SK-N-SH (cell line): Measurements from ENCODE around the gene ACTL6A. TPM values are rescaled to one million over a fixed set of nuclear protein-coding genes. Genes with fewer than 3 reads are reported as not detected.

Experiments used
- CTCF ChIA-PET: fragments of 300-600, 350-600 bp; formaldehyde crosslinking; extraction: SDS; loops from one replicate; lab custom pipeline; 2021; lab: Yijun Ruan, JAX
- POLR2A ChIA-PET: fragments of 350-600 bp; sonication (Branson Sonifier 250); formaldehyde crosslinking; extraction: SDS; loops from one replicate; lab custom pipeline; 2020; ENCODE audit warnings: antibody characterized with exemption, inconsistent platforms; lab: Yijun Ruan, JAX
- DNase-seq: peaks from one replicate; pipeline ENCODE4 v3.0.0; 2012
- H2AFZ ChIP-seq: fragments of 200-600 bp; sonication (generic); 2 replicates; pipeline ENCODE4 v1.8.1; 2016; ENCODE audit warnings: antibody characterized with exemption, mild to moderate bottlenecking, low read depth
- H3F3A ChIP-seq: fragments of 200-600 bp; sonication (generic); replicated peaks from 2 replicates; pipeline ENCODE3; 2016; ENCODE audit warnings: antibody characterized with exemption, mild to moderate bottlenecking; ENCODE audit not compliant: insufficient read depth
- H3K27ac ChIP-seq, 2 experiments: fragments of 200-500 bp in 1 of 2; fragments of 200-600 bp in 1 of 2; sonication (Bioruptor generic) in 1 of 2; sonication (generic), shearing (Covaris generic) in 1 of 2; 2 replicates each; pipeline versions ENCODE4 v1.5.1 to v1.6.1; 2014 to 2016; ENCODE audit warnings: low read depth in 2 of 2, inconsistent platforms in 1 of 2, low read length in 1 of 2, mild to moderate bottlenecking in 1 of 2, mixed read lengths in 1 of 2
- H3K27me3 ChIP-seq: fragments of 200-600 bp; sonication (generic), shearing (Covaris generic); 2 replicates; pipeline ENCODE4 v1.6.1; 2016; ENCODE audit warnings: mixed run types; ENCODE audit not compliant: insufficient read depth
- H3K36me3 ChIP-seq, 2 experiments: fragments of 200-500 bp in 1 of 2; fragments of 200-600 bp in 1 of 2; sonication (Bioruptor generic) in 1 of 2; sonication (generic) in 1 of 2; replicated peaks in 1 of 2; 2 replicates each; pipeline versions ENCODE3 to v1.5.1; 2014 to 2016; ENCODE audit warnings: low read length in 1 of 2, mild to moderate bottlenecking in 1 of 2; ENCODE audit not compliant: insufficient read depth in 2 of 2, control insufficient read depth in 1 of 2
- H3K4me1 ChIP-seq, 2 experiments: fragments of 200-500 bp in 1 of 2; fragments of 200-600 bp in 1 of 2; sonication (Bioruptor generic) in 1 of 2; sonication (generic), shearing (Covaris generic) in 1 of 2; 2 replicates each; pipeline versions ENCODE4 v1.5.1 to v1.6.1; 2014 to 2016; ENCODE audit warnings: low read depth in 1 of 2, low read length in 1 of 2, mixed run types in 1 of 2; ENCODE audit not compliant: insufficient read depth in 2 of 2, control insufficient read depth in 1 of 2
- H3K4me2 ChIP-seq: fragments of 200-600 bp; sonication (generic), shearing (Covaris generic); 2 replicates; pipeline ENCODE4 v1.6.1; 2017; ENCODE audit warnings: mixed run types
- H3K4me3 ChIP-seq, 2 experiments: fragments of 200-500 bp in 1 of 2; fragments of 200-600 bp in 1 of 2; sonication (Bioruptor generic) in 1 of 2; sonication (generic), shearing (Covaris generic) in 1 of 2; 2 replicates each; pipeline versions ENCODE4 v1.5.1 to v1.8.1; 2014 to 2016; ENCODE audit warnings: low read depth in 2 of 2, inconsistent platforms in 1 of 2, low read length in 1 of 2, mild to moderate bottlenecking in 1 of 2, mixed read lengths in 1 of 2, moderate library complexity in 1 of 2
- H3K79me2 ChIP-seq: fragments of 200-600 bp; sonication (generic); 2 replicates; pipeline ENCODE4 v1.8.1; 2017; ENCODE audit warnings: mild to moderate bottlenecking; ENCODE audit not compliant: insufficient read depth
- H3K9ac ChIP-seq: fragments of 200-600 bp; sonication (generic); 2 replicates; pipeline ENCODE4 v1.6.1; 2017; ENCODE audit warnings: mixed run types
- H3K9me2 ChIP-seq: fragments of 200-600 bp; sonication (generic); 2 replicates; pipeline ENCODE4 v1.6.1; 2017; ENCODE audit warnings: mixed run types
- H3K9me3 ChIP-seq: fragments of 200-600 bp; sonication (generic); 2 replicates; pipeline ENCODE4 v1.6.1; 2017; ENCODE audit warnings: mixed run types, mild to moderate bottlenecking, moderate library complexity
- H4K20me1 ChIP-seq: fragments of 200-600 bp; sonication (generic); 2 replicates; pipeline ENCODE4 v1.6.1; 2017; ENCODE audit warnings: mild to moderate bottlenecking, mixed run types; ENCODE audit not compliant: insufficient read depth
- CHD2 ChIP-seq: fragments of 150-350 bp; IDR thresholded peaks from 2 replicates; pipeline ENCODE4 v1.6.1; 2018; ENCODE audit warnings: low read length; ENCODE audit not compliant: partially characterized antibody
- EP300 ChIP-seq, 2 experiments: IDR thresholded peaks; 2 replicates each; pipeline versions ENCODE4 v1.4.0 to v1.6.1; 2012; ENCODE audit warnings: borderline replicate concordance in 1 of 2, low read depth in 1 of 2, low read length in 1 of 2
- FOSL2 ChIP-seq: IDR thresholded peaks from 2 replicates; pipeline ENCODE4 v1.4.0; 2012; ENCODE audit warnings: low read depth, mild to moderate bottlenecking, moderate library complexity, borderline replicate concordance
- FOXJ3 ChIP-seq: sonication (generic); formaldehyde crosslinking; IDR thresholded peaks from 2 replicates; pipeline ENCODE4 v1.5.1; 2020; ENCODE audit warnings: mild to moderate bottlenecking, missing genetic modification reagents
- GATA2 ChIP-seq: sonication (generic); formaldehyde crosslinking; IDR thresholded peaks from 2 replicates; pipeline ENCODE4 v1.5.0; 2020; ENCODE audit warnings: mild to moderate bottlenecking, missing genetic modification reagents
- IRF3 ChIP-seq: fragments of 150-350 bp; IDR thresholded peaks from 2 replicates; pipeline ENCODE4 v1.6.1; 2016; ENCODE audit warnings: mild to moderate bottlenecking, low read depth, low read length
- JUND ChIP-seq: IDR thresholded peaks from 2 replicates; pipeline ENCODE4 v1.4.0; 2012
- MEF2A ChIP-seq: IDR thresholded peaks from 2 replicates; pipeline ENCODE4 v1.4.0; 2012; ENCODE audit warnings: low read depth, borderline replicate concordance
- MXI1 ChIP-seq: IDR thresholded peaks from 2 replicates; pipeline ENCODE4 v1.6.1; 2012; ENCODE audit warnings: mild to moderate bottlenecking, low read depth, low read length, improper control_type of control experiment
- NRF1 ChIP-seq: IDR thresholded peaks from 2 replicates; pipeline ENCODE4 v1.6.1; 2012; ENCODE audit warnings: low read depth, mild to moderate bottlenecking, low read length
- POLR2AphosphoS5 ChIP-seq: IDR thresholded peaks from 2 replicates; pipeline ENCODE4 v1.6.1; 2012; ENCODE audit warnings: low read depth, low read length
- RCOR1 ChIP-seq: fragments of 150-350 bp; IDR thresholded peaks from 2 replicates; pipeline ENCODE4 v1.6.1; 2017; ENCODE audit warnings: antibody characterized with exemption, low read length
- TAF1 ChIP-seq: IDR thresholded peaks from 2 replicates; pipeline ENCODE4 v1.6.1; 2012; ENCODE audit warnings: low read depth, mild to moderate bottlenecking, low read length, moderate library complexity, borderline replicate concordance
- USF2 ChIP-seq: fragments of 150-350 bp; IDR thresholded peaks from 2 replicates; pipeline ENCODE4 v1.6.1; 2017; ENCODE audit warnings: antibody characterized with exemption, low read length, low read depth, borderline replicate concordance
- WGBS: methylation state at CpG from one replicate; pipeline ENCODE4 v1.1.6; 2017; ENCODE audit warnings: low lambda C conversion rate; 5-methylcytosine and 5-hydroxymethylcytosine counted together
- polyA plus RNA-seq, 3 experiments: library from polyadenylated mRNA; depleted of rRNA; stranded (reverse); fragments of >200 nt; gene quantifications; 2 replicates each; pipeline ENCODE4 v1.2.3, GENCODE V29; 2012
- TF ChIP-seq, protein P1 (sequence below): IDR thresholded peaks from 2 replicates; pipeline ENCODE4; 2012
- TF ChIP-seq, protein P2 (sequence below): IDR thresholded peaks from 2 replicates; pipeline ENCODE4 v1.4.0; 2012; ENCODE audit warnings: low read depth, borderline replicate concordance
- TF ChIP-seq, protein P3 (sequence below): IDR thresholded peaks from 2 replicates; pipeline ENCODE4 v1.4.0; 2012; ENCODE audit warnings: low read depth, borderline replicate concordance

ACTL6A gene
- polyA plus RNA-seq, 1 of the 3 experiments (the other 2 are of a cell fraction), result 87.7 TPM

- 84% methylated on average over 3 of the region's 3 CpGs for WGBS
- CTCF ChIA-PET, result no interaction called here
These were observed 2.8 kb downstream of the ACTL6A start for GRCh38 chr3:179565496-179565895.

More at GRCh38 chr3:179565496-179565895, 2.8 kb downstream of the ACTL6A start:
- POLR2A ChIA-PET, result no interaction called here
- no peaks in the 10 kb centered on the region for H3K9me2 ChIP-seq
- H3K9ac ChIP-seq, result no peak overlapping the region
- no peaks in the 10 kb centered on the region for H3K9me3 ChIP-seq
- H3K27ac ChIP-seq, result no peak overlapping the region
- peaks cover 0 to 5% of the 10 kb centered on the region in 2 experiments; a peak in 2 of 4 replicates for H3K4me1 ChIP-seq
- no peaks in the 10 kb centered on the region for H4K20me1 ChIP-seq
- no peak overlapping the region for H3K4me2 ChIP-seq
- TF ChIP-seq FOXJ3 (CRISPR knock-in tag) (no peak), JUND (no peak), CHD2 (no peak), NRF1 (no peak), EP300 (IDR thresholded peaks at IDR 0.05; ENCODE audit: borderline replicate concordance in 1 of 2, low read depth in 1 of 2, low read length in 1 of 2) (no peak), POLR2AphosphoS5 (no peak), RCOR1 (no peak), TAF1 (no peak), MXI1 (no peak), USF2 (no peak), GATA2 (CRISPR knock-in tag) (no peak), IRF3 (no peak), MEF2A (no peak), FOSL2 (no peak)
- TF ChIP-seq, protein P1, sequence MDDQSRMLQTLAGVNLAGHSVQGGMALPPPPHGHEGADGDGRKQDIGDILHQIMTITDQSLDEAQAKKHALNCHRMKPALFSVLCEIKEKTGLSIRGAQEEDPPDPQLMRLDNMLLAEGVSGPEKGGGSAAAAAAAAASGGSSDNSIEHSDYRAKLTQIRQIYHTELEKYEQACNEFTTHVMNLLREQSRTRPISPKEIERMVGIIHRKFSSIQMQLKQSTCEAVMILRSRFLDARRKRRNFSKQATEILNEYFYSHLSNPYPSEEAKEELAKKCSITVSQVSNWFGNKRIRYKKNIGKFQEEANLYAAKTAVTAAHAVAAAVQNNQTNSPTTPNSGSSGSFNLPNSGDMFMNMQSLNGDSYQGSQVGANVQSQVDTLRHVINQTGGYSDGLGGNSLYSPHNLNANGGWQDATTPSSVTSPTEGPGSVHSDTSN, result no peak
- TF ChIP-seq, protein P2, sequence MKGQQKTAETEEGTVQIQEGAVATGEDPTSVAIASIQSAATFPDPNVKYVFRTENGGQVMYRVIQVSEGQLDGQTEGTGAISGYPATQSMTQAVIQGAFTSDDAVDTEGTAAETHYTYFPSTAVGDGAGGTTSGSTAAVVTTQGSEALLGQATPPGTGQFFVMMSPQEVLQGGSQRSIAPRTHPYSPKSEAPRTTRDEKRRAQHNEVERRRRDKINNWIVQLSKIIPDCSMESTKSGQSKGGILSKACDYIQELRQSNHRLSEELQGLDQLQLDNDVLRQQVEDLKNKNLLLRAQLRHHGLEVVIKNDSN, result no peak
- TF ChIP-seq, protein P3, sequence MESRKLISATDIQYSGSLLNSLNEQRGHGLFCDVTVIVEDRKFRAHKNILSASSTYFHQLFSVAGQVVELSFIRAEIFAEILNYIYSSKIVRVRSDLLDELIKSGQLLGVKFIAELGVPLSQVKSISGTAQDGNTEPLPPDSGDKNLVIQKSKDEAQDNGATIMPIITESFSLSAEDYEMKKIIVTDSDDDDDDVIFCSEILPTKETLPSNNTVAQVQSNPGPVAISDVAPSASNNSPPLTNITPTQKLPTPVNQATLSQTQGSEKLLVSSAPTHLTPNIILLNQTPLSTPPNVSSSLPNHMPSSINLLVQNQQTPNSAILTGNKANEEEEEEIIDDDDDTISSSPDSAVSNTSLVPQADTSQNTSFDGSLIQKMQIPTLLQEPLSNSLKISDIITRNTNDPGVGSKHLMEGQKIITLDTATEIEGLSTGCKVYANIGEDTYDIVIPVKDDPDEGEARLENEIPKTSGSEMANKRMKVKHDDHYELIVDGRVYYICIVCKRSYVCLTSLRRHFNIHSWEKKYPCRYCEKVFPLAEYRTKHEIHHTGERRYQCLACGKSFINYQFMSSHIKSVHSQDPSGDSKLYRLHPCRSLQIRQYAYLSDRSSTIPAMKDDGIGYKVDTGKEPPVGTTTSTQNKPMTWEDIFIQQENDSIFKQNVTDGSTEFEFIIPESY, result no peak
- no peaks in the 10 kb centered on the region for H3K27me3 ChIP-seq
- DNase-seq, result no peak
- no peaks in the 10 kb centered on the region for H3F3A ChIP-seq
- H3K4me3 ChIP-seq, result no peak overlapping the region
- H2AFZ ChIP-seq, result no peak overlapping the region
- peaks cover 62% of the 10 kb centered on the region for H3K79me2 ChIP-seq
- H3K36me3 ChIP-seq, result peaks cover 7 to 8% of the 10 kb centered on the region in 2 experiments
